ENCODE data around the gene SEPSECS.

SEPSECS gene

DNA sequence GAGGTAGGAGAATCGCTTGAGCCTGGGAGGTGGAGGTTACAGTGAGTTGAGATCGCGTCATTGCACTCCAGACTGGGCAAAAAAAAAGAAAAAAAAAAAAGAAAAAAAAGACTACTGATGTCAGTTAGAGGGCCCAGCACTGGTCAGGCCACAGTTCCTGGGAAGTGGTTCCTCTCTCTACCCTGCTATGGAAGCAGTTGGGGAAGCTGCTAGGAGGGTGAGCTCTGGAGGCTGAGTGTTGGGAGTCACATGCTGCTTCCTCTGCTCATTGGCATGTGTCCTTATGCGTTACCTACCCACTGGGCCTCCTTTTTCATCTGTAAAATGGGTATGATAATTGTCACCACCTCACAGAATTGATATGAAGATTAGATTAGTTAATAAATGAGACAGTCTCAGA, 50.7 kb downstream of the SEPSECS start (continued):
- no peak for TF ChIP-seq FEZF1 (tag by site-specific recombination; IDR thresholded peaks at IDR 0.05)
- TF ChIP-seq ZNF155 (tag by site-specific recombination; IDR thresholded peaks at IDR 0.05): no peak
- TF ChIP-seq ZNF670 (tag by site-specific recombination; IDR thresholded peaks at IDR 0.05; ENCODE audit: low read depth): no peak
- TF ChIP-seq ZNF600 (tag by site-specific recombination; IDR thresholded peaks at IDR 0.05): no peak
- TF ChIP-seq ZNF560 (tag by site-specific recombination; IDR thresholded peaks at IDR 0.05; ENCODE audit: borderline replicate concordance): no peak

DNA sequence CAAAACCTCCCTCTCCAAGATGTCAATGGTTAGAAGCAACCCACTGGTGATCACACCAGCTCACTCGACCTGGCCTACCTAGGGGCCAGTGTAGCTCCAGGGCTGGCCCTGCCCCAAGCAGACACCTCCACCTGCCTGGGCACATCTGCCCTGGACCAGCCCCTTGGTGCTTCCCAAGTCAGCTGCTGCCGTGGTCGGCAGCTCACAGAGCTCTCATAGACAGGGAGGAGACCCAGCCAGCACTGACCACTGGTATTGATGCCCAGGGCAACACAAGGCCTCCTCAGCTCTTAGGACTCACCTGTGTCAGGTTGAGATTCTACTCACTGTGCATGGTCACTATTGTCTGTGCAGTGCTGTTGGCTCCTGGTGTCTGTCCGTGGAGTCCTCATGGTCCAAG, 51.7 kb downstream of the SEPSECS start:
- ChIA-PET POLR2A (no interaction called here), CTCF (no interaction called here)
- Histone ChIP-seq H3K27ac (ENCODE audit: extremely low read depth, low read depth, low read length) (no peak overlapping the region), H3K36me3 (ENCODE audit: control insufficient read depth in 2 of 2, insufficient read depth in 1 of 2, low read length in 2 of 2) (no peaks in the 10 kb centered on the region), H3K9me3 (ENCODE audit: control insufficient read depth, insufficient read depth, low read depth, low read length) (no peaks in the 10 kb centered on the region), H3K4me1 (ENCODE audit: control insufficient read depth, insufficient read depth, low read length) (no peaks in the 10 kb centered on the region), H3K4me3 (ENCODE audit: low read depth, low read length) (no peak overlapping the region)
- TF ChIP-seq SCRT1 (tag by site-specific recombination; IDR thresholded peaks at IDR 0.05; ENCODE audit: borderline replicate concordance) (no peak), ZNF341 (tag by site-specific recombination; IDR thresholded peaks at IDR 0.05; ENCODE audit: low read depth) (no peak), ZFP69B (tag by site-specific recombination; IDR thresholded peaks at IDR 0.05) (no peak)

GRCh38 chr4:25107827-25108516, 52.3 kb downstream of the SEPSECS start:
- ChIA-PET CTCF (no interaction called here), POLR2A (no interaction called here)
- TF ChIP-seq BCL6B (tag by site-specific recombination; IDR thresholded peaks at IDR 0.05) (no peak), ZNF549 (tag by site-specific recombination; IDR thresholded peaks at IDR 0.05) (no peak), ZFP69B (tag by site-specific recombination; IDR thresholded peaks at IDR 0.05) (no peak), BCL11A (tag by site-specific recombination; IDR thresholded peaks at IDR 0.05; ENCODE audit: low read depth) (no peak), ZSCAN5A (tag by site-specific recombination; IDR thresholded peaks at IDR 0.05) (no peak), SP7 (tag by site-specific recombination; IDR thresholded peaks at IDR 0.05) (no peak), SP3 (tag by site-specific recombination; IDR thresholded peaks at IDR 0.05) (no peak), ZNF324 (tag by site-specific recombination; IDR thresholded peaks at IDR 0.05) (no peak), ZNF202 (tag by site-specific recombination; IDR thresholded peaks at IDR 0.05; ENCODE audit: borderline replicate concordance) (no peak)
- no peak overlapping the region for H3K27ac ChIP-seq (ENCODE audit: extremely low read depth, low read depth, low read length)
- H3K36me3 ChIP-seq (ENCODE audit: control insufficient read depth in 2 of 2, insufficient read depth in 1 of 2, low read length in 2 of 2): no peaks in the 10 kb centered on the region
- H3K4me3 ChIP-seq (ENCODE audit: low read depth, low read length): no peak overlapping the region
- no peaks in the 10 kb centered on the region for H3K4me1 ChIP-seq (ENCODE audit: control insufficient read depth, insufficient read depth, low read length)
- H3K9me3 ChIP-seq (ENCODE audit: control insufficient read depth, insufficient read depth, low read depth, low read length): no peaks in the 10 kb centered on the region

GRCh38 chr4:25106363-25107151, 53.7 kb downstream of the SEPSECS start:
- Histone ChIP-seq H3K4me3 (ENCODE audit: low read depth, low read length) (no peak overlapping the region), H3K9me3 (ENCODE audit: control insufficient read depth, insufficient read depth, low read depth, low read length) (no peaks in the 10 kb centered on the region), H3K4me1 (ENCODE audit: control insufficient read depth, insufficient read depth, low read length) (no peaks in the 10 kb centered on the region), H3K36me3 (ENCODE audit: control insufficient read depth in 2 of 2, insufficient read depth in 1 of 2, low read length in 2 of 2) (no peaks in the 10 kb centered on the region), H3K27ac (ENCODE audit: extremely low read depth, low read depth, low read length) (no peak overlapping the region)
- ChIA-PET CTCF (interaction anchor here (1.0 kb wide), 1 partner anchor 125 kb away, joined by 4 read pairs; no protein-coding TSS in a partner anchor), POLR2A (no interaction called here)
- TF ChIP-seq ZNF654 (tag by site-specific recombination; IDR thresholded peaks at IDR 0.05; ENCODE audit: low read depth) (no peak), ZNF416 (tag by site-specific recombination; IDR thresholded peaks at IDR 0.05) (no peak), ZNF837 (tag by site-specific recombination; IDR thresholded peaks at IDR 0.05) (no peak), ZNF2 (tag by site-specific recombination; IDR thresholded peaks at IDR 0.05) (no peak), ATF2 (tag by site-specific recombination; IDR thresholded peaks at IDR 0.05; ENCODE audit: low read depth) (no peak), ZFP3 (tag by site-specific recombination; IDR thresholded peaks at IDR 0.05; ENCODE audit: low read depth) (no peak), ZNF19 (tag by site-specific recombination; IDR thresholded peaks at IDR 0.05; ENCODE audit: low read depth) (no peak), ZNF335 (tag by site-specific recombination; conservative IDR thresholded peaks at IDR 0.05) (no peak)
